T-helper 1 cell treated with Interleukin-12 subunit alpha and Interleukin-12 subunit beta and Interleukin-4 antibody, amounts not matched to agents 30 μg/mL and 1 μg/mL, for 36 hours (primary cell): ENCODE results near the gene GALNT15.

ENCODE experiments used
- H3K27ac Mint-ChIP-seq: one replicate; pipeline ENCODE4 v1.8.0; 2021; ENCODE audit warnings: mild to moderate bottlenecking, mixed read lengths
- H3K27me3 Mint-ChIP-seq: one replicate; pipeline ENCODE4 v1.8.0; 2021; ENCODE audit warnings: low read depth, mixed read lengths
- H3K36me3 Mint-ChIP-seq: one replicate; pipeline ENCODE4 v1.8.0; 2021; ENCODE audit warnings: low read depth, mixed read lengths
- H3K4me1 Mint-ChIP-seq: one replicate; pipeline ENCODE4 v1.8.0; 2021; ENCODE audit warnings: low read depth, mixed read lengths
- H3K4me3 Mint-ChIP-seq: one replicate; pipeline ENCODE4 v1.8.0; 2021; ENCODE audit warnings: mild to moderate bottlenecking, moderate library complexity, mixed read lengths
- H3K9me3 Mint-ChIP-seq: one replicate; pipeline ENCODE4 v1.8.0; 2021; ENCODE audit warnings: mixed read lengths

Gene GALNT15

GRCh38 chr3:16236856-16237393 is 62.4 kb downstream of the GALNT15 start:
- H3K36me3 Mint-ChIP-seq: no peaks in the 10 kb centered on the region
- no peak overlapping the region for H3K4me3 Mint-ChIP-seq
- H3K9me3 Mint-ChIP-seq: no peaks in the 10 kb centered on the region
- H3K27me3 Mint-ChIP-seq: no peaks in the 10 kb centered on the region
- H3K27ac Mint-ChIP-seq: no peak overlapping the region
- H3K4me1 Mint-ChIP-seq: peaks cover 6% of the 10 kb centered on the region

- Mint-ChIP-seq H3K27ac (no peak overlapping the region), H3K4me1 (peaks cover 14% of the 10 kb centered on the region), H3K36me3 (no peaks in the 10 kb centered on the region), H3K4me3 (no peak overlapping the region), H3K9me3 (no peaks in the 10 kb centered on the region), H3K27me3 (no peaks in the 10 kb centered on the region)
Measured at GRCh38 chr3:16239086-16239770, 64.7 kb downstream of the GALNT15 start.

- no peaks in the 10 kb centered on the region for H3K36me3 Mint-ChIP-seq
- H3K27me3 Mint-ChIP-seq: no peaks in the 10 kb centered on the region
- H3K4me1 Mint-ChIP-seq: peaks cover 15% of the 10 kb centered on the region
- no peak overlapping the region for H3K27ac Mint-ChIP-seq
- no peaks in the 10 kb centered on the region for H3K9me3 Mint-ChIP-seq
- H3K4me3 Mint-ChIP-seq: no peak overlapping the region
Measured at GRCh38 chr3:16239780-16240179, 65.3 kb downstream of the GALNT15 start.

- no peak overlapping the region for H3K27ac Mint-ChIP-seq
- H3K4me3 Mint-ChIP-seq: no peak overlapping the region
- H3K9me3 Mint-ChIP-seq: no peaks in the 10 kb centered on the region
- peaks cover 18% of the 10 kb centered on the region for H3K4me1 Mint-ChIP-seq
- H3K27me3 Mint-ChIP-seq: no peaks in the 10 kb centered on the region
- no peaks in the 10 kb centered on the region for H3K36me3 Mint-ChIP-seq
Measured at GRCh38 chr3:16240229-16241023, 65.9 kb downstream of the GALNT15 start.

GRCh38 chr3:16241225-16241624 is 66.7 kb downstream of the GALNT15 start:
- Mint-ChIP-seq H3K4me3 (no peak overlapping the region), H3K36me3 (no peaks in the 10 kb centered on the region), H3K9me3 (no peaks in the 10 kb centered on the region), H3K27ac (no peak overlapping the region), H3K4me1 (peaks cover 24% of the 10 kb centered on the region), H3K27me3 (no peaks in the 10 kb centered on the region)

GRCh38 chr3:16242177-16242576 is 67.7 kb downstream of the GALNT15 start:
- Mint-ChIP-seq H3K4me3 (no peak overlapping the region), H3K27ac (no peak overlapping the region), H3K36me3 (no peaks in the 10 kb centered on the region), H3K4me1 (peaks cover 27% of the 10 kb centered on the region), H3K27me3 (no peaks in the 10 kb centered on the region), H3K9me3 (no peaks in the 10 kb centered on the region)

- Mint-ChIP-seq H3K27me3 (no peaks in the 10 kb centered on the region), H3K27ac (no peak overlapping the region), H3K4me1 (peaks cover 30% of the 10 kb centered on the region), H3K36me3 (no peaks in the 10 kb centered on the region), H3K4me3 (no peak overlapping the region), H3K9me3 (no peaks in the 10 kb centered on the region)
Measured at GRCh38 chr3:16243706-16244490, 69.4 kb downstream of the GALNT15 start.

- Mint-ChIP-seq H3K4me1 (peaks cover 28% of the 10 kb centered on the region), H3K27me3 (no peaks in the 10 kb centered on the region), H3K4me3 (no peak overlapping the region), H3K9me3 (no peaks in the 10 kb centered on the region), H3K36me3 (no peaks in the 10 kb centered on the region), H3K27ac (no peak overlapping the region)
Measured at GRCh38 chr3:16245609-16246008, 71.1 kb downstream of the GALNT15 start.

GRCh38 chr3:16247282-16248061 is 73.0 kb downstream of the GALNT15 start:
- Mint-ChIP-seq H3K9me3 (no peaks in the 10 kb centered on the region), H3K4me3 (no peak overlapping the region)

GRCh38 chr3:16248556-16248955 is 74.1 kb downstream of the GALNT15 start:
- peaks cover 26% of the 10 kb centered on the region for H3K4me1 Mint-ChIP-seq

More at GRCh38 chr3:16247282-16248061, 73.0 kb downstream of the GALNT15 start:
- Mint-ChIP-seq H3K27me3 (no peaks in the 10 kb centered on the region), H3K4me1 (peaks cover 25% of the 10 kb centered on the region), H3K36me3 (no peaks in the 10 kb centered on the region), H3K27ac (no peak overlapping the region)

GRCh38 chr3:16249336-16249735 is 74.9 kb downstream of the GALNT15 start:
- H3K4me3 Mint-ChIP-seq: no peak overlapping the region
- H3K4me1 Mint-ChIP-seq: peaks cover 24% of the 10 kb centered on the region
- no peaks in the 10 kb centered on the region for H3K27me3 Mint-ChIP-seq
- no peak overlapping the region for H3K27ac Mint-ChIP-seq
- no peaks in the 10 kb centered on the region for H3K36me3 Mint-ChIP-seq
- no peaks in the 10 kb centered on the region for H3K9me3 Mint-ChIP-seq

More at GRCh38 chr3:16248556-16248955, 74.1 kb downstream of the GALNT15 start:
- no peaks in the 10 kb centered on the region for H3K27me3 Mint-ChIP-seq
- H3K4me3 Mint-ChIP-seq: no peak overlapping the region
- no peak overlapping the region for H3K27ac Mint-ChIP-seq
- H3K36me3 Mint-ChIP-seq: no peaks in the 10 kb centered on the region
- no peaks in the 10 kb centered on the region for H3K9me3 Mint-ChIP-seq

GRCh38 chr3:16249886-16250285 is 75.4 kb downstream of the GALNT15 start:
- Mint-ChIP-seq H3K27me3 (no peaks in the 10 kb centered on the region), H3K27ac (no peak overlapping the region), H3K9me3 (no peaks in the 10 kb centered on the region), H3K4me3 (no peak overlapping the region), H3K36me3 (no peaks in the 10 kb centered on the region), H3K4me1 (peaks cover 30% of the 10 kb centered on the region)

GRCh38 chr3:16251316-16252085 is 77.0 kb downstream of the GALNT15 start:
- Mint-ChIP-seq H3K27ac (no peak overlapping the region), H3K4me3 (no peak overlapping the region), H3K9me3 (no peaks in the 10 kb centered on the region), H3K27me3 (no peaks in the 10 kb centered on the region), H3K4me1 (peaks cover 27% of the 10 kb centered on the region), H3K36me3 (no peaks in the 10 kb centered on the region)
